ENCODE results near the gene WDR91.

GRCh38 chr7:135258585-135258984 is 47.3 kb upstream of the WDR91 start:
- TF ChIP-seq EZH2 (IDR thresholded peaks at IDR 0.05; ENCODE audit: borderline replicate concordance, low read length) (no peak), CTCF (conservative IDR thresholded peaks at IDR 0.05 in 1 of 2, IDR thresholded peaks at IDR 0.05 in 1 of 2; ENCODE audit: extremely low read depth in 1 of 2, insufficient read depth in 1 of 2, low read depth in 1 of 2, low read length in 2 of 2) (no peak)
